GM18499 (cell line): Measurements from ENCODE around the gene EYS.

Experiments
- ATAC-seq: cut with Tn5 transposase; IDR thresholded peaks from one replicate; pipeline ENCODE4 v1.9.1; 2021; ENCODE audit warnings: moderate number of reproducible peaks; ENCODE audit not compliant: insufficient read depth, unreplicated experiment

Gene EYS

DNA sequence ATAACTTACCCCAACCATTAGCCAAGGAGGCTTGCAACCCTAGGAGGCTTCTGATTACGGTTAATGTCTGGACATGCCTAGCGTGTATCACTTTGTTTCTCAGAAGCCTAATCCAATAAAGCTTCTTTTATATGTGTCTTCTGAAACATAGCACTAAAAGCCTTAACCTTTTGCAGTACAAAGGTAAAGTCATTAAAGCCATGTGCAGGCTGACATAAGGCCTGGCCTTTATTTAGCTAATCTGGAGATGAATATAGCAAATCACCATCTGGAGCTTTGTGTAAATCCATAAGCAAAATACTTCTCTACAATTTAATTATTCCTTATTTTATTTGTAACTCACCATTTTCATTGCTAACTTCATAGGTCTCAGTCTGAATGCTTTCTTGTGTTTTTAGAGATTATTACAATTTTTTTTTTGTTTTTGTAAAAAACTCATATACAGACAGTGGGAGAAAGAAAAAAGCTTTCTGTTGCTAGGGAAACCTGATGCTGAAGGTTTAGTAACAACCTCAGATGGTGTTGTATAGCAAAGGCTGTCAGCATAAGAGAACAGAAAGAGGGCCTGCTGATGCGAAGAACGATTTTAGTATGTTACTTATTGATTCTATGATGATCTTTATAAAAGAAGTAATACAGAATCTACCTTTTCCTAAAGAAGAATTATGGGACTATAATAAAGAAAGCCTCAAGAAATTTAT is at the start of gene EYS:
EYS (minus strand) TSS at position 101 of the 701 bp plus-strand sequence. CDS start 211,816 bp downstream, outside the sequence.
- ATAC-seq: no peak

DNA sequence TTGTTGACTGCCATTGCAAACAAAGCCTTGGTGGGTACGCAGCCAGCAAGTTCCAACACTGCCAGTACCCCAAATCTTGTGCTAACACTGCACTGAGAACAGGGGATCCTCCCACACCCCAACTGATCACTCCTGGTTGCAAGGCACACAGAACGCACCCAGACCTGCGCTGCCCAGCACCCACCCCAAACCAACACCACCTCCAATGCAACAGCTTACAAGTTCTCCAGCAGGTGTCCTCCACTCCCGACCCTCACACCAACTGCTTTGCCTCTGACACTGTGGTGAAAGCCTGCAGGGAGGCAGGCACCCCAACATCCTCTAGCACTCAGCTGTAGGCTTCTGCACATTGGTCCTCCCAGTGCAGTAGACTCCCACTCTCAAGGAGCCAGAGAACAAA is 39.3 kb upstream of the EYS start:
- ATAC-seq: no peak

- ATAC-seq: no peak
Observed at GRCh38 chr6:65745614-65746013, 38.6 kb upstream of the EYS start.

- ATAC-seq: no peak
Observed at GRCh38 chr6:65728879-65729479, 22.0 kb upstream of the EYS start.

DNA sequence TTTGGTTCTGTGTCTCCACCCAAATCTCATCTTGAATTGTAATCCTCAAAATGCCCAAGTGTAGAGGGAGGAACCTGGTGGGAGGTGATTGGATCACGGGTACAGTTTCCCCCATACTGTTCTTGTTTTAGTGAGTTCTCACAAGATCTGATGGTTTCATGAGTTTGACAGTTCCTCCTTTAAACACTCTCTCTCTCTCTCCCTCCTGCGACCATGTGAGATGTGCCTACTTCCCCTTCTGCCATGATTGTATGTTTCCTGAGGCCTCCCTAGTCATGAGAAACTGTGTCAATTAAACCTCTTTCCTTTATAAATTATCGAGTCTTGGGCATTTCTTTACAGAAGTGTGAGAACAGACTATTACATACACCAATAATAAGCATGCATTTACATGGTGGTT is 12.1 kb upstream of the EYS start:
- ATAC-seq: no peak

GRCh38 chr6:65711531-65711930 is 4.5 kb upstream of the EYS start:
- ATAC-seq: no peak

DNA sequence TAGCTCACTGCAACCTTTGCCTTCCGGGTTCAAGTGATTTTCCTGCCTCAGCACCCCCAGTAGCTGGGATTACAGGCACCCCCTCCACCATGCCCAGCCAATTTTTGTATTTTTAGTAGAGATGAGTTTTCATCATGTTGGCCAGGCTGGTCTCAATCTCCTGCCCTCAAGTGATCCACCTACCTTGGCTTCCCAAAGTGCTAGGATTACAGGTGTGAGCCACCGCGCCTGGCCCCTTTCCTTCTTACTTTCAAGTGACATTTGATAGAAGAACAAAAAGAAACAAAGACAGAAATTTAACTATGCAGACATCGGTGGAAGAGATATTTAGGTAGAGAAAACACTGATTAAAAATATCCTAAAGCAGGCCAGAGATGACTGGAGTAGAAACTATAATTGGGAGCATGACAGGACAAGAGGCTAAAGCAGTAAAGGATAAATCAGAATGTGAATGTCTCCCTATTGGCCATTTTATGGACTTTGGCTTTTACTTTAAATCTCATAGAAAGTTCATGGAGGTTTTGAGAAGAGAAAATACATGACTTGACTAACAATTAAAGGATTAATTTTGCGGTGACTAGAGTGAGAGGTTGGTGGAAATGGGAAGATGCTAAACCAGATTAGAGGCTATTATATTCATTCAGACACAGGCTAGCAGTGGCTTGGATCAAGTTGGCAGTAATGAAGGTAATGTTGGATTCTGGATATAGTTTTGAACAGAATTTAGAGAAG is 2.2 kb upstream of the EYS start:
- no peak for ATAC-seq

DNA sequence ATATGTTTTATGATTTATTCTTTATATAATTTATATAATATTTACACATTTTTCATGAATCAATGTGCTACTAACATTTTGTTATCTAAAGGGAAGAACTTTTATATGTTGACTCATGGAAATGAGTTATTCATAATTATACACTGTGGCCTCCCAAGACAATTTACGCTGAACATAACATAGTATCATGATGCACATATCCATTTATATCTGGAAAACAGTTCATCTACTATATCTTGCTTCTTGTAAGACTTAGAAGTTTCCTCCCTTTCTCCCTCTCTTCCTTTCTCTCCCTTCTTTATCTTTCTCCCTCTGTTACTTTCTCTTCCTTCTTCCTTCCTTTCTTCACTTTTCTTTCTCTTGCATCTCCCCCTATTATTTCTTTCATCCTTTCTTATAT is 1.1 kb upstream of the EYS start:
- ATAC-seq: no peak

DNA sequence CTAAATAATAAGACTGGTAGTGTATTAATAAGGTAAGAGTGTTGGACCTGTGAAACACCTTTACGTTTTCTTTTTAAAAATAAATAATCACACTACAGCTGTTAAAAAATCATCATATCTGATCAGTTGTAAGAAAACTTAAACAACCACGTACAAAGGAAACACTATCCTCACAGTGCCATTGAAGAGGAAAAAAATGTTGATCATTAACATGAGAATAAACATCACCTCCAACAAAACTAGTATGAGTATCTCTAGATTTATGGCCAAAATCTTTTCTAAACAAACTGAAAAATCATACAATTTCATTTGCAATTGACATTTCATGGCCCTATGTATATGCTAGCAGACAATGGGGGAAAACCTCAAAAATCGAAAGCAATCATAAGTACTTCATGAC is 590 bp downstream of the EYS start:
- ATAC-seq: no peak

- ATAC-seq: no peak
Observed at GRCh38 chr6:65701325-65701724, 5.7 kb downstream of the EYS start.

DNA sequence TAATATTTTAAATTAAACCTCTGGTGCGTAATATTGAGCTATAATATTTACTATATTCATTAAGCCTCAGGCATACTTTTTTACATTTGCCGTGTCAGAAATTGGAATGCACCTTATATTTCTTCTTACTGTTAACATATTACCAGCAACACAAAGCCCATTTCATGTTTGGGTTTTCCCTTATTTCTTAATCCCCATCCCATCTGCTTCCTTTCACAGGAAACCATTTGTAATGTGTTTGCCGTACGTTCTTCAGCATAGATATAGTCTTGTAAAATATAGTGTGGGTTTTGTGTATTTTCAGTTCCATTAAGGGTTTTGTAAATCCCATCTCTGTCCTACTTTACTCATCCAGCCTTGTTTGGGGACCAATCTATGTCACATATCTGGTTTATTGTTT is 6.5 kb downstream of the EYS start:
- no peak for ATAC-seq

- no peak for ATAC-seq
Observed at GRCh38 chr6:65692109-65692508, 14.9 kb downstream of the EYS start.

GRCh38 chr6:65680232-65680631 is 26.8 kb downstream of the EYS start:
- no peak for ATAC-seq

DNA sequence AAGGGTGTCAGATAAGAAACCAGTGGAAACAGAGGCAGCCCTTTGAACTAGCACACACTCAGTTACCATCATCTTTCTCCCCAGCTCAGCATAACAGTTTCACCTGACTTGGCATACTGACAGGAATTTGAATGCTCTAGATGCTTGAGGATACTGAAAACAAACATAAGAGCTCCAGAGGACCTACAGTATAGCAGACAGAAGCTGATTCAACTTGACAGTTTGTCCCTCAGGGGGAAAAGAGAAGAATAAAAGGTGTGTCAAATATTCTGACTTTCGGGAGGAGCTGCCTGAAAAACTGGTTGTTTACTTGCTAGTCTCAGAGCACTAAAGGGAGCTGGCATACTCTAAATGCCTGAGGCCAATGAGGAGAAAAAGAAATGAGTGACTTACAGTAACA is 35.1 kb downstream of the EYS start:
- ATAC-seq: no peak

GRCh38 chr6:65667916-65668656 is 38.9 kb downstream of the EYS start:
- ATAC-seq: no peak

- no peak for ATAC-seq
Observed at GRCh38 chr6:65650086-65650485, 56.9 kb downstream of the EYS start.

GRCh38 chr6:65649392-65649791 is 57.6 kb downstream of the EYS start:
- ATAC-seq: no peak

- no peak for ATAC-seq
Observed at GRCh38 chr6:65646544-65646943, 60.5 kb downstream of the EYS start.

DNA sequence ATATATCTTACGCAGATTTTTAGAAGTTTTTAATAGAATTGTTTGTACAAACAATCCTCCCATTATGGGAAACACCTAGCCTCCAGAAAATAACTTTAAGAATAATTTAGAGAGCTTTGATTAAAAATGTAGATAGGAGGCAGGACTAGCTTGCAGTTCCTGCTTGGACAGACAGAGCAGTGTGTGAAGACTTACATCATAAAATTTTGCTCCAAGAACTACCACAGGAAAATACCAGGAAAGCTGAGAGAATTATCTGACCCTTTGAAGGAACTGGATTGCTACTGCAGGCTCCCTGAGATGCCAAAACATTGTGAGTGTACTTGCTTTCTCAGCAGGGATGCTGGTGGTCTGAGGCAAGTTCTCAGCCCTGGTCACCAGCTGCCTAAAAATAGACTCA is 64.2 kb downstream of the EYS start:
- no peak for ATAC-seq

- no peak for ATAC-seq
Observed at GRCh38 chr6:65638047-65638831, 68.8 kb downstream of the EYS start.
